GM18498 (cell line): ENCODE results near the gene ACAD9.
"Not testable (repeated sequence)": the region's sequence is repeated elsewhere in the genome, so short reads cannot be mapped to it uniquely, and the experiment has no call there.

Experiments used
- ATAC-seq: cut with Tn5 transposase; IDR thresholded peaks from one replicate; pipeline ENCODE4 v1.9.1; 2021; ENCODE audit warnings: mild to moderate bottlenecking, moderate library complexity; ENCODE audit not compliant: unreplicated experiment

The ACAD9 gene

GRCh38 chr3:128889139-128889894 lies 9.9 kb downstream of the ACAD9 start:
- no peak for ATAC-seq

DNA sequence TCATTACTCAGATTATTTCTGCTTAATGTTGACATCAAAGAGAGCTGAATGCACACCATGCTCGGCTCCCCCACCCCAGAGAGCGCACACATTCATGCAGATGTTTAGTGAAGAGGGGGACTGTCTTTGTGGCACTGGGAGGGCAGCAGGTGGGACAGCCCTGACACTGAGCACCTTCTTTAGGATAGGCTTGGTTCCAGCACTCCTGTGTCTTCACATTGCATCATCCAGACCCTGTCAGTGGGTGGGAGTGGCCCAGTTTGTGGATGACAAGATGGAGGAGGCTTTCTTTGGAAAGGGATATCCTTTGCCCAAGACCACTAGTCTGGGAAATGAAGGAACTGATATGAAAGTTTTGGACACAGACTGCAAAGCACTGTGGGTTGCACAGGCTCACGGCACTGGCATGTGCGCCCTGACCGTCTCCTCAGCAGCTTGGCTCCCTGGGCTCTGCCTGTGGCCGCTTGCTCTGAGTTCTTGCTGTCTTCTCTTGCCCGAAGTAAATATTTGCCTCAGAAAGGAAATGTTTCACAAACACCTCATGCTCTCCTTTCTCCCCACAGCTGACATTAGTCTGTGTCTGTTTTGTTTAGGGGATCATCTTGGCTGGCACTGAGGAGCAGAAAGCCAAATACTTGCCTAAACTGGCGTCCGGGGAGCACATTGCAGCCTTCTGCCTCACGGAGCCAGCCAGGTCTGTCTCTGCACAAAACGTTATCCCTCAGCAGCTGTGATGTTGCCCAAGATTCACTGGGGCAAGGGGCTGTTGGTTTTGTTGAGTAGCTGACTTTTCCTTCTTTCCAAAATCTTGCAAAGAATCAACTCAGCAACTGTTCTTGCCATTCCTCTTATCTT lies 16.6 kb downstream of the ACAD9 start:
- no peak for ATAC-seq

DNA sequence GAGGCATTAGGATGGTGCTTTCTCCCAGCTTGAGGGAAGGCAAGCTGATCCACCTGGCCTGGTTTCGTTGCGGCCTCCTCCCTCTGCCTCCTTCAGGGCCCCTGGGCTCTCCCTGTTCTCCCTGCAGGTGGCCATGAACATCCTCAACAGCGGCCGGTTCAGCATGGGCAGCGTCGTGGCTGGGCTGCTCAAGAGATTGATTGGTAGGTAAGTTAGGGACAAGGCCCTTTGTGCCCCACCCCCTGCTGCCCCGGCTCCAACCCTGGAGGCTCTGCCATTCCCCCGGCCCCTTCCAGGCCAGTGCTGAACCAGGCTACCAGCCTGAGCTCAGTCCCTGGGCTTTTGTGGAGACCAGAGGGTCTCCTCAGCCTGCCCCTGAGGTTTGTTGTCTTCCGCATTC lies 23.0 kb downstream of the ACAD9 start:
- ATAC-seq = no peak

GRCh38 chr3:128903501-128903900 lies 24.1 kb downstream of the ACAD9 start:
- ATAC-seq = no peak

GRCh38 chr3:128906031-128906803 lies 26.8 kb downstream of the ACAD9 start:
- ATAC-seq = no peak

- ATAC-seq = no peak
Measured at GRCh38 chr3:128906804-128907525, 27.5 kb downstream of the ACAD9 start.

DNA sequence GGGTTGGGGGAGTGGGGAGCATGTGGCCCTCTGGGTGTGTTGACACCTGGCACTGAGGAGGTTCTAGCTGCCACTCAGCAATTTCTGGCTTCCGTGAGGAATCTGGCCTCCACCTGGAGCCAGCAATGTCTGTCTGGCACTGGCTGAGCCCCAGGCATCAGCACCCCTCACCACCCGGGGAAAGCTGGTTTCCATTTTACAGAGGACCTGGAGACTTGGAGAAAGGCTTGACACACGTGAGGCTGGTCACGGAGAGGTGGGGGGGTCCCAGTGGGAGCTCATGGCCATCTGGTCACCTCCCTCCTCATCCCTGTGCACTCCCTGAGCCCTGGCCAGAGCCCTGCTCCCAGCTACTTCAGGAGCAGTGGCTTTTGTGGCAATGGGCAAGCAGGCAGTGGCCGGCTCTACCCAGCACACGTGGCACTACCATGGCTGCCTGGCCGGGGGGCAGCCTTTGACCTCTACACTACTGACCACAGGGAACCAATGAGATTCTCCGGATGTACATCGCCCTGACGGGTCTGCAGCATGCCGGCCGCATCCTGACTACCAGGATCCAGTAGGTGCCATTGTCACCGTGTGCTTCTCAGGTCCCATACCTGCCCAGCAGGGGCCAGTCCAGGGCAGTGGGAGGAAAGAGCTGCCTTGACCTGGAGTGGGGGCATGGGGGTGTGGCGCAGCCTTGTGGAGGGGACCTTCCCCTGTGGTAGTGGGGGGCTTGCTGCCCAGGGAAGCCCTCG lies 28.5 kb downstream of the ACAD9 start:
- ATAC-seq = no peak

- no peak for ATAC-seq
Measured at GRCh38 chr3:128908951-128909350, 29.5 kb downstream of the ACAD9 start.

DNA sequence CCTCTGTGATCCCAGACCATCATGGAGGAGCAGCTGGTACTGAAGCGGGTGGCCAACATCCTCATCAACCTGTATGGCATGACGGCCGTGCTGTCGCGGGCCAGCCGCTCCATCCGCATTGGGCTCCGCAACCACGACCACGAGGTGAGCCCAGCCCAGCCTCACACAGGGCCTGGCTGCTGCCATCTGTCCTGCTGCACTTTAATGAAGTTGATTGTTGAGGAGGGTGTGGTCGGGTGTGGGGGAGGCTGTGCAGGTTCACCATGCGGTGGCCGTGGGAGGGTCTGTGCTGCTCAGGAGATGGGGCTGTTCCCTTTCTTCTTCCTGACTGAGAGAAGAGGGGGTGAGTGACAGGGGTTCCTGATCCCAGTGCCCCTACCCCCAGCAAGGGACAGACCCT lies 30.6 kb downstream of the ACAD9 start:
- no peak for ATAC-seq

GRCh38 chr3:128911911-128912310 lies 32.5 kb downstream of the ACAD9 start:
- no peak for ATAC-seq

GRCh38 chr3:128914966-128915645 lies 35.7 kb downstream of the ACAD9 start:
- ATAC-seq = no peak

DNA sequence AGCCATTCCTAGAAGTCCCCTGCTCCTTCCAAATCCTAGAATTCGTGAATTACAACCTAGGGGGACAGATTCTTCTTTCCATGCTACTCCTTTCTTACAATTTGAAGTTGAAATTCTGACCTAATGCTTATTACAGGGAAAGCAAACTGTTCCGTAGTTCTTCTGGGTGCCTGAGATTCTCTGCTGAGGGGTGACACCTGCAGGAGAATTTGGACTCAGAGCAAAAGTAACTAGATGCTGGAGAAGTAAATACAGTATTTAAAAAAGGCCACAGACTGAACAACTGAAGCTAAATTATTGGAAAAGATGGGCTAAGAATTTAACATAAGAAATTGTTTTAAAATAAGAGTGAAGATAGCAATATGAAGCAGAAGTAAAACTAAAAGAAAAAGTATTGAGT lies 37.9 kb downstream of the ACAD9 start:
- no peak for ATAC-seq

DNA sequence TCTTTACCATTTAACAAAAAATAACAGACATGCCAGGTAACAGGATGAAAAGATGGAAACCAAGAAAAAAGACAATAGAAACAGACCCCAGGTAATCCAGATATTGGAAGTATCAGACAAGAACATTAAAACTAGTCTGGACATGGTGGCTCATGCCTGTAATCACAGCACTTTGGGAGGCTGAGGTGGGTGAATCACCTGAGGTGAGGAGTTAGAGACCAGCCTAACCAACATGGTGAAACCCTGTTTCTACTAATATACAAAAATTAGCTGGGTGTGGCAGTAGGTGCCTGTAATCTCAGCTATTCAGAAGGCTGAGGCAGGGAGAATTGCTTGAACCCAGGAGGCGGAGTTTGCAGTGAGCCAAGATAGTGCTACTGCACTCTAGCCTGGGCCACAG lies 40.6 kb downstream of the ACAD9 start:
- ATAC-seq = no peak

DNA sequence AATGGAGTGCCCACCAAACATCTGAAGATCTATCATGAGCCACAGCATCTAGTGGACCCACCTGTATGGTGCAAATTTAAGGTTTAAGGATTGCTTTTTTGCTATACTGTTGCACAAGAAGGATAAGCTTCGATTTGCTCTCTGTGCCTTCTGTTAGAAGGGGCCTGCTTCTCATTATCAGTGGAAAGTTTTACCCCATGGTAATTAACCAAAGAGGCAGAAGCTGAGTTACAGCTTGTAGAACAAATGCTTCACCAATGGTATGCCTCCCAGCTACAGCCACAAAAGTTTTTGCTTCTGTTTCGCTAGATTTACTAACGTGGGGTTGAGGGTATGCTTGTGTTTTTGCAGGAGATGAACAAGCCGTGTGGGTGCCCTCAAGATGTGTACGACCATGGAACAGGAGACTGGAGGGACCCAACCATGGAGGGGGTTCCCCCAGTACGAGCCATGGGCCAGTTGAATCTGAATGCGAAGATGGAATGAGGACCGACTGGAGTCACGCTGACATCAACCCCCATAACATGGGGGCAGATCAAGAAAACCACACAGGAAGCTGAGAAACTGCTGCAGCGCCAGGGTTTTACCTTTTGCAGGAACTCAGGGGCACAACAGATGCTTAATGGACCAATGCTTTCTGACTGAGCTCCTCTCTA lies 43.5 kb downstream of the ACAD9 start:
- ATAC-seq = no peak

GRCh38 chr3:128923576-128923975 lies 44.2 kb downstream of the ACAD9 start:
- ATAC-seq = no peak

GRCh38 chr3:128923986-128924385 lies 44.6 kb downstream of the ACAD9 start:
- not testable (repeated sequence) for ATAC-seq

DNA sequence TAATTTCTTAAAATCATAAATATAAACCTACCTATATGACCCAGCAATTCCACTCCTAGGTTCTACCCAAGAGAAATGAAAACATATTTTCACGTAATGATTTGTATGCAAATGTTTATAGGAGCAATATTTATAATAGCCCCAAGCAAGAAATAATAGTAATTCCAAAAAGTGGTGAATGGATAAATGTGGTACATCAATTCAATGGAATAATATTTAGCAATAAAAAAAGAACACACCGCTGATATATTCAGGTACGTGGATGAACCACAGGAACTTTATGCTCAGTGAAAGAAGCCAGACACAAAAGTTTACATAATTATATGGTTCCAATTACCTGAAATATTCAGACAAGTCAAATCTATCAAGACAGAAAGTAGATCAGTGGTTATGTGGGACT lies 49.9 kb downstream of the ACAD9 start:
- ATAC-seq = no peak

DNA sequence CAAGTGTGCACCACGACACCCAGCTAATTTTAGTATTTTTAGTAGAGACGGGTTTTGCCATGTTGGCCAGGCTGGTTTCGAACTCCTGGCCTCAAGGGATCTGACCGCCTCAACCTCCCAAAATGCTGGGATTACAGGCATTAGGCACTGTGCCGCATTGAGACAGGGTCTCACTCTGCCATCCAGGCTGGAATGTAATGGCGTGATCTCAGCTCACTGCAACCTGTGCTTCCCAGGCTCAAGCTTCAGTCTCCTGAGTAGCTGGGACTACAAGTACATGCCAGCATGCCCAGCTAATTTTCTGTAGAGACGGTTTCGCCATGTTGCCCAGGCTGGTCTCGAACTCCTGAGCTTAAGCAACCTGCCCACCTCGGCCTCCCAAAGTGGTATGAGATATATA lies 51.6 kb downstream of the ACAD9 start:
- ATAC-seq = no peak
